Measurements from ENCODE around the gene LSMEM2.

LSMEM2 gene

DNA sequence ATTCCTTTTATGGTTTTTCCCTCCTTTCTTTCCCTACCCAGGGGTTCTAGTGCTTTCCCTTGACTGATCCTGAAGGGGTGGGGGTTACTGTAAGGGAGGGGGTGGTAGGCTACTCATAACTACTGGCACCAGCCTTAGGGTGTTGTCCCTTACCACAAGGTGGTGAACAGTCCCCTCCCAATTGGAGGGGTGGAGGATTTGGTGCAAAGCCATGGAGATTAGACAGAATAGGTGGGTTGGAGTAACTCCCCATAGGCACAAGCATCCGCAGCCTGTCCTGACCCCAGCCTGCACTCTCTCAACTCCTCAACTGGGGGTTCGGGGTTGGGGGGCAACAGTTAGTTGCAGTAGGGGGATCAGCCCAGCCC is 46.2 kb downstream of the LSMEM2 start:
- no peak for DNase-seq

DNA sequence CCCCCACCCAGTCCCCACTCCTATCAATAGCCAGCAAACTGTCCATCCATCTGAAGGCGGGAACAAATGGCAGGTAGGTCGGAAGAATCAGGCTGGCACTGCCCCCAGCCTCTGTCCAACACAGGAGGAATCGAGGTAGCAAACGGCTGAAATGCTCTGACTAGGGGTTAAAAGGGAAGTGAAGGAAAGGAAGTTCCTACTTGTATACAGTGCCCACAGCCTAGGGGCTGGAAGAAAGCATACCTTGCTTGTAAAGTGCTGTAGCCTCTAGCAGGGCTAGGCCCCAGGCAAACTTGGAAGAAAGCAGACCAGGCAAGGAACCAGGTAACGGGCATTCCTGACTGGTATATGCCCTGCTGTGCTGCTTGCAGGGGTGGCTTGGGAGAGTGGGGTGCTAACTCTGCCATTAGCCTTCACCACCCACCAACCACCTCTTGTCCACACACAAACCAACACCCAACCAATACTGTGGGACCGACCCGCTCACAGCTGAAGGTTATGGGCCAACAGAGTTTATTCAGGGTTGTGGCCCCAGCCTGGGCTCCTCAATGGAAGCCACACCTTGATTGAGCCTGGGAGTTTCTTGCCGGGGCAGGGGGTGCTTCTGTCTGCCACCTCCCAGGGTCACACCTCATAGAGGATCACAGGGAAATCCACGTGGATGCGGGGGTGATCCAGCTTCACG is 46.8 kb downstream of the LSMEM2 start:
- DNase-seq = no peak

GRCh38 chr3:50326182-50326541 is 47.3 kb downstream of the LSMEM2 start:
- no peak for DNase-seq

DNA sequence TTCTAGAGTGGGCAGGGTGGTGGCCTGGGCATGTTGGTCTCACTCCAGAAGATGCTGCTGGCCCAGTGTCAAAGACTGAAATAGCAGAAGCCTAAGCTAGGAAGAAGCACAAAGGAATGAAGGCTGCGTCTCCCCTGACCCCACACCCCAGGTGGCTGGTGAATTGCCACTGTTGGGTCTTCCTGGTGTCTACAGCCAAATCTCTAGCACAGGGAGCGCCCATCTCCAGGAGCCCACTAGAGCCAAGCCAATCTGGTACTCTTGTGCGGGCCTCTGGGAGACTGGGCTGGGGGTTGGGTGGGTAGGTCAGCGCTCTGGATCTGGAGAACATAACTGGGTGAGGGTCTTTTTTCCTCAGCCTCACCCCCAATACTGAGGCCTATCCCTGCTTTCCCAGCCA is 48.2 kb downstream of the LSMEM2 start:
- DNase-seq = no peak

DNA sequence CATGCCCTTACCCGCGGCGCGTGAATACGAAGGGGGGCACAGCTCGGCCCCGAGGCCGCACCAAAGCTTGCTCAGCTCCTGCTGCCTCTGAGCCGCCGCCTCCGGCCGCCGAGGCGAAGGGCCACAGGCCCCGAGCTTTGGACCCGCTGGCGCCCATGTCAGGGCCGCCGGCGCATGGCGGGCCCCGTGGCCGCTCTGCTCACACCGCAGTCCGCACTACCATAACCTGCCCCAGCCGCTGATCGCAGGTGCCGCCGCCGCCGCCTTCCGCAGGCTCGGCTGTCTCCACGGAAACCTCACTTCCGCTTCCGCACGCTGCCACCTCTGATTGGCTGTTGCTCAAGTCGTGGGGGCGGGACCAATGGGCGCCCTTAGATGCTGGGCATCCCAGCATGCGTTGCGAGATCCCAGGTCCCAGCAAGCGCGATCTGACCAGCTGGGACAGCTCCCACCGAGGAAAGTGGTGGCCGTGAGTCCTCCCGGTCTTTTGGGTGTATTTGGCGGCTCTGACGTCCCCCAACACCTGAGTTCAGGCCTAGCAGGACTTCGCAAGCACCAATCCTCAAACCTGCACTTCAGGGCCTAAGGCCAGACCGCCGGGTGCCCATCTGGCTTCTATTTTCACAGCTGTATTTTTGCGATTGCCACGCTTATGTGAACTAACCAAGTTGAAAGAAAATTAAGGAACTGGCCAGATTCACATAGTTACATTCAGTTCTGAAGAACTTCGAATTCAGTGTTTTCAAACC is 49.2 kb downstream of the LSMEM2 start, which contains the start of gene TUSC2:
TUSC2 (minus strand) TSS at position 281 of the 749 bp plus-strand sequence; CDS start at position 157, 124 bp downstream.
- DNase-seq = peak; percentile 96

GRCh38 chr3:50330330-50330729 is 51.4 kb downstream of the LSMEM2 start:
- no peak for DNase-seq

DNA sequence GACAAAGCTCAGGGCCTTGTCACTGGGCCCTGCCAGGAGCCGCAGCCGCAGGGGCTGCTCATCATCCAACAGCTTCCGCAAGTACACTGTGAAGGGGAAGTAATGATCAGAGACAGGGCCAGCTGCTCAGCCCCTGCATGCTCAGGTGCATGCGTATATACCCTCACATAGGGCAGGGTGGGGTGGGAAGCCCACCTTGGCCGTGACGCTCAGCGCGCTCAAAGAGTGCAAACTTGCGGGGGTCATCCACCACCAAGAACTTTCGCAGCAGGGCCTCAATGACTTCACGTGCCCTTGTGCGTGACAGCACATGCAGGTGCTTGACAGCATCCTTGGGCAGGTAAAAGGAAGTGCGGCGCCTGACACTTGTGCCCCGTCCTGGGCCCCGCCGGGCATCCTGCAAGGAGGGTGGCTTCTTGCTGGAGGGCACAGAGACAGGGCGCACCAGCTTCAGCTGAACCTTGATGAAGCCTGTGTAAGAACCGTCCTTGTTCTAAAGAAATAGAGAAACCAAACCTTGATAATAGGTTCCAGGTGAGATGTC is 52.5 kb downstream of the LSMEM2 start:
- DNase-seq = no peak

- DNase-seq = no peak
Measured at GRCh38 chr3:50333744-50334328, 54.9 kb downstream of the LSMEM2 start.

GRCh38 chr3:50334339-50335075 is 55.6 kb downstream of the LSMEM2 start:
- DNase-seq = no peak

GRCh38 chr3:50336452-50337174 is 57.7 kb downstream of the LSMEM2 start:
- DNase-seq = no peak

DNA sequence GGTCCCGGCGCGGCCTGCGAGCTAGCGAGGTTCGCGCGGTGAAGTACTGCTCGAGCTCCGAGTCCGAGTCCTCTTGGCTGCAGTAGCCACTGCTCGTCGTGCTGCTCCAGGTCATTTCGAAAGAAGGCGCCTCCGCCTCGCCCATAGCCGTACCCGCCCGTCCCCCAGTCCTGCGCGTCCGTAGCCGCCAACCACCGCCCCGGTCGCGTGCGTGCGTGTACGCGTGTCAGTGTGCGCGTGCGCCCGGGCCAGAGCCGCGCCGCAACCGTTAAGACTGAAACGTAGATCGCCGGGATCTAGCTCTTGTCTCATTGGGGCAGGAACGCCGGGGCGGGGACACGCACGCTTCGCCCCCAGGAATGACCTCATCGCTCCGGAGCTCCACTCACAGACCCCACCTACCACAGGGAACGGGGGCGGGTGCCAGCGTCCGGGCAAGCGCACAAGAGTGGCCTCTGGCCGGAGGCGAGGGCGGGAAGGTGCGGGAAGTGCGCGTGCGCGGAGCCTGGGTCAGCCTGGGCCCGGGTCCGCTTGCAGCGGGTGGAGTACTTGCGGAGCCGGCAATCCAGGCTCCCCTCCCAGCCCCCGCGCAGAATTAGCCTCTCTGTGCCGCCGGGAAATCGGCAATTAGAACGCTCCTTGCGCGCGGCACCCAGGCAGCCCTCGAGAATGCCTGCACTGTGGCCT is 58.4 kb downstream of the LSMEM2 start:
- peak; percentile 93 for DNase-seq
